HUES64 (cell line): ENCODE data around the gene GADL1.

Experiments used
- H3K27ac ChIP-seq: 2 replicates; pipeline ENCODE4 v1.7.0; 2013; ENCODE audit warnings: low read depth, low read length, inconsistent platforms
- H3K27me3 ChIP-seq: 2 replicates; pipeline ENCODE4 v1.6.1; 2013; ENCODE audit warnings: mild to moderate bottlenecking, low read length; ENCODE audit not compliant: insufficient read depth
- H3K36me3 ChIP-seq: 2 replicates; pipeline ENCODE4 v1.6.1; 2013; ENCODE audit warnings: mild to moderate bottlenecking, low read length; ENCODE audit not compliant: insufficient read depth
- H3K4me1 ChIP-seq: 2 replicates; pipeline ENCODE4 v1.6.1; 2013; ENCODE audit warnings: mild to moderate bottlenecking, low read length, moderate library complexity; ENCODE audit not compliant: insufficient read depth
- H3K4me3 ChIP-seq: 2 replicates; pipeline ENCODE4 v1.5.1; 2013; ENCODE audit warnings: mild to moderate bottlenecking, low read length, moderate library complexity
- H3K9ac ChIP-seq: 2 replicates; pipeline ENCODE4 v1.6.1; 2013; ENCODE audit warnings: mild to moderate bottlenecking, low read depth, low read length
- H3K9me3 ChIP-seq: 2 replicates; pipeline ENCODE4 v1.6.1; 2013; ENCODE audit warnings: low read depth, low read length; ENCODE audit not compliant: insufficient read depth
- WGBS: fragments of 150-250, 120-280 bp; methylation state at CpG from one replicate; pipeline ENCODE4 v1.1.7; 2013; ENCODE audit warnings: missing lambda C conversion rate; 5-methylcytosine and 5-hydroxymethylcytosine counted together

Gene GADL1

GRCh38 chr3:30845606-30846005, 48.9 kb downstream of the GADL1 start:
- H3K36me3 ChIP-seq, result no peaks in the 10 kb centered on the region
- no peaks in the 10 kb centered on the region for H3K27me3 ChIP-seq
- 98% methylated on average over 2 of the region's 2 CpGs for WGBS
- no peak overlapping the region for H3K4me3 ChIP-seq
- no peak overlapping the region for H3K9ac ChIP-seq
- no peaks in the 10 kb centered on the region for H3K4me1 ChIP-seq
- H3K27ac ChIP-seq, result no peak overlapping the region
- no peaks in the 10 kb centered on the region for H3K9me3 ChIP-seq

GRCh38 chr3:30843877-30844276, 50.6 kb downstream of the GADL1 start:
- no peaks in the 10 kb centered on the region for H3K27me3 ChIP-seq

GRCh38 chr3:30836141-30836540, 58.3 kb downstream of the GADL1 start:
- Histone ChIP-seq H3K9ac (no peak overlapping the region), H3K27me3 (no peaks in the 10 kb centered on the region), H3K9me3 (no peaks in the 10 kb centered on the region), H3K4me3 (no peak overlapping the region), H3K36me3 (no peaks in the 10 kb centered on the region), H3K4me1 (peaks cover 11% of the 10 kb centered on the region; the same call in 1 of the 2 replicates), H3K27ac (no peak overlapping the region)
- 93% methylated on average over 1 of the region's 1 CpG for WGBS

More at GRCh38 chr3:30843877-30844276, 50.6 kb downstream of the GADL1 start:
- WGBS, result 97% methylated on average over 10 of the region's 10 CpGs
- Histone ChIP-seq H3K36me3 (no peaks in the 10 kb centered on the region), H3K9ac (no peak overlapping the region), H3K4me3 (no peak overlapping the region), H3K4me1 (no peaks in the 10 kb centered on the region), H3K27ac (no peak overlapping the region), H3K9me3 (no peaks in the 10 kb centered on the region)

GRCh38 chr3:30835667-30836066, 58.8 kb downstream of the GADL1 start:
- H3K27me3 ChIP-seq, result no peaks in the 10 kb centered on the region
- no peaks in the 10 kb centered on the region for H3K36me3 ChIP-seq
- H3K4me1 ChIP-seq, result peaks cover 11% of the 10 kb centered on the region; the same call in 1 of the 2 replicates
- no peak overlapping the region for H3K4me3 ChIP-seq
- no peak overlapping the region for H3K27ac ChIP-seq
- 51% methylated on average over 2 of the region's 2 CpGs for WGBS
- no peaks in the 10 kb centered on the region for H3K9me3 ChIP-seq
- no peak overlapping the region for H3K9ac ChIP-seq

- Histone ChIP-seq H3K9ac (no peak overlapping the region), H3K27me3 (no peaks in the 10 kb centered on the region), H3K36me3 (no peaks in the 10 kb centered on the region), H3K4me1 (peaks cover 18% of the 10 kb centered on the region; the same call in 1 of the 2 replicates), H3K4me3 (no peak overlapping the region), H3K9me3 (no peaks in the 10 kb centered on the region), H3K27ac (no peak overlapping the region)
- 94% methylated on average over 4 of the region's 4 CpGs for WGBS
Observed at GRCh38 chr3:30832961-30833575, 61.4 kb downstream of the GADL1 start.

GRCh38 chr3:30827080-30827479, 67.4 kb downstream of the GADL1 start:
- Histone ChIP-seq H3K36me3 (no peaks in the 10 kb centered on the region), H3K9ac (no peak overlapping the region), H3K4me1 (0 out of 2 replicates have a peak, but pooled peaks cover 8% of the 10 kb centered on the region), H3K27me3 (no peaks in the 10 kb centered on the region), H3K9me3 (no peaks in the 10 kb centered on the region), H3K4me3 (no peak overlapping the region), H3K27ac (no peak overlapping the region)
- WGBS, result 100% methylated on average over 1 of the region's 1 CpG

GRCh38 chr3:30826531-30826942, 67.9 kb downstream of the GADL1 start:
- 90% methylated on average over 2 of the region's 2 CpGs for WGBS
- Histone ChIP-seq H3K4me1 (0 out of 2 replicates have a peak, but pooled peaks cover 8% of the 10 kb centered on the region), H3K36me3 (no peaks in the 10 kb centered on the region), H3K9ac (no peak overlapping the region), H3K9me3 (no peaks in the 10 kb centered on the region), H3K27ac (no peak overlapping the region), H3K4me3 (no peak overlapping the region), H3K27me3 (no peaks in the 10 kb centered on the region)

GRCh38 chr3:30819067-30819798, 75.2 kb downstream of the GADL1 start:
- H3K36me3 ChIP-seq, result no peaks in the 10 kb centered on the region
- 87% methylated on average over 2 of the region's 3 CpGs for WGBS
- H3K4me1 ChIP-seq, result no peaks in the 10 kb centered on the region
- no peaks in the 10 kb centered on the region for H3K27me3 ChIP-seq
- no peak overlapping the region for H3K27ac ChIP-seq
- H3K9me3 ChIP-seq, result no peaks in the 10 kb centered on the region
- H3K4me3 ChIP-seq, result no peak overlapping the region
- H3K9ac ChIP-seq, result no peak overlapping the region

GRCh38 chr3:30813734-30814133, 80.7 kb downstream of the GADL1 start:
- Histone ChIP-seq H3K27me3 (no peaks in the 10 kb centered on the region), H3K36me3 (no peaks in the 10 kb centered on the region), H3K9ac (no peak overlapping the region), H3K4me1 (no peaks in the 10 kb centered on the region; the same call in 1 of the 2 replicates), H3K4me3 (no peak overlapping the region), H3K27ac (no peak overlapping the region), H3K9me3 (no peaks in the 10 kb centered on the region)
- 93% methylated on average over 2 of the region's 4 CpGs for WGBS

- Histone ChIP-seq H3K27ac (no peak overlapping the region), H3K27me3 (no peaks in the 10 kb centered on the region), H3K4me3 (no peak overlapping the region), H3K9ac (no peak overlapping the region), H3K9me3 (no peaks in the 10 kb centered on the region), H3K36me3 (no peaks in the 10 kb centered on the region), H3K4me1 (no peaks in the 10 kb centered on the region; the same call in 1 of the 2 replicates)
- 94% methylated on average over 3 of the region's 4 CpGs for WGBS
Observed at GRCh38 chr3:30811151-30811795, 83.2 kb downstream of the GADL1 start.

GRCh38 chr3:30810625-30811024, 83.8 kb downstream of the GADL1 start:
- Histone ChIP-seq H3K27me3 (no peaks in the 10 kb centered on the region), H3K4me3 (no peak overlapping the region), H3K4me1 (no peaks in the 10 kb centered on the region; the same call in 1 of the 2 replicates), H3K9ac (no peak overlapping the region), H3K27ac (no peak overlapping the region), H3K9me3 (no peaks in the 10 kb centered on the region), H3K36me3 (no peaks in the 10 kb centered on the region)
- WGBS, result 93% methylated on average over 4 of the region's 6 CpGs
